Panc1 (cell line): Measurements from ENCODE around the gene FAM120C. TPM values are rescaled to one million over a fixed set of nuclear protein-coding genes. Genes with fewer than 3 reads are reported as not detected.

Experiments used
- ATAC-seq: fragments of 200-7000 bp; cut with Tn5 transposase; 2 replicates; pipeline ENCODE4 v1.9.1; 2020; ENCODE audit warnings: mild to moderate bottlenecking, moderate library complexity
- Bru-seq: library from RNA; stranded (reverse); fragments of 400-500 nt; gene quantifications from one replicate; lab custom pipeline; 2021; lab: Mats Ljungman, UMichigan
- BruChase-seq, 2 experiments: library from RNA; stranded (reverse); fragments of 400-500 nt; gene quantifications; one replicate each; lab custom pipeline; 2021; lab: Mats Ljungman, UMichigan
- BruUV-seq: library from RNA; stranded (reverse); fragments of 400-500 nt; replicated peaks from 2 replicates; lab custom pipeline; 2021; lab: Mats Ljungman, UMichigan
- CTCF ChIA-PET: fragments of 300-600 bp; sonication (Branson Sonifier 250); formaldehyde crosslinking; loops from one replicate; lab custom pipeline; 2022; ENCODE audit warnings: antibody characterized with exemption; lab: Charles Lee
- POLR2A ChIA-PET: fragments of 300-600 bp; sonication (Branson Sonifier 250); formaldehyde crosslinking; loops from one replicate; lab custom pipeline; 2022; ENCODE audit warnings: antibody characterized with exemption; lab: Charles Lee
- DNase-seq: peaks from one replicate; pipeline ENCODE4 v3.0.0-alpha.2; 2010; ENCODE audit warnings: low read depth, low spot score
- H3K27ac ChIP-seq: 2 replicates; pipeline ENCODE4 v1.5.1; 2011; ENCODE audit warnings: mild to moderate bottlenecking, low read length, inconsistent platforms
- H3K27me3 ChIP-seq: fragments of 200-500 bp; sonication (Bioruptor generic); 2 replicates; pipeline ENCODE4 v1.6.0; 2014; ENCODE audit warnings: low read length, inconsistent platforms; ENCODE audit not compliant: control insufficient read depth, insufficient read depth
- H3K36me3 ChIP-seq: fragments of 200-500 bp; sonication (Bioruptor generic); 2 replicates; pipeline ENCODE4 v1.5.1; 2014; ENCODE audit warnings: inconsistent platforms, mild to moderate bottlenecking, low read length, moderate library complexity; ENCODE audit not compliant: control insufficient read depth, insufficient read depth
- H3K4me1 ChIP-seq: 2 replicates; pipeline ENCODE4 v1.5.1; 2011; ENCODE audit warnings: inconsistent platforms, mild to moderate bottlenecking, low read length, moderate library complexity; ENCODE audit not compliant: control insufficient read depth, insufficient read depth
- H3K4me3 ChIP-seq, 2 experiments: 2 replicates each; pipeline ENCODE4 v1.5.1; 2011 to 2012; ENCODE audit warnings: low read depth in 2 of 2, low read length in 2 of 2, mild to moderate bottlenecking in 2 of 2, inconsistent platforms in 1 of 2, moderate library complexity in 1 of 2
- H3K9me3 ChIP-seq: fragments of 200-500 bp; sonication (Bioruptor generic); 2 replicates; pipeline ENCODE4 v1.5.1; 2014; ENCODE audit warnings: low read depth, mild to moderate bottlenecking, inconsistent platforms, low read length, moderate library complexity; ENCODE audit not compliant: control insufficient read depth, insufficient read depth
- CTCF ChIP-seq: fragments of 450-650 bp; IDR thresholded peaks from 2 replicates; pipeline ENCODE4 v1.5.1; 2017; ENCODE audit warnings: mild to moderate bottlenecking
- POLR2AphosphoS5 ChIP-seq: IDR thresholded peaks from 2 replicates; pipeline ENCODE4 v1.6.1; 2012; ENCODE audit warnings: mild to moderate bottlenecking, low read depth, low read length, moderate library complexity
- REST ChIP-seq, 2 experiments: IDR thresholded peaks; 2 replicates each; pipeline ENCODE4 v1.6.1; 2011 to 2012; ENCODE audit warnings: low read depth in 2 of 2, control low read depth in 1 of 2, low read length in 1 of 2, mild to moderate bottlenecking in 1 of 2, moderate library complexity in 1 of 2; ENCODE audit not compliant: insufficient read depth in 1 of 2
- SIN3A ChIP-seq: IDR thresholded peaks from 2 replicates; pipeline ENCODE4 v1.6.1; 2012; ENCODE audit warnings: low read depth, mild to moderate bottlenecking, low read length, moderate library complexity, borderline replicate concordance; ENCODE audit not compliant: insufficient read depth
- TCF7L2 ChIP-seq: IDR thresholded peaks from 2 replicates; pipeline ENCODE4 v1.6.1; 2011; ENCODE audit warnings: mild to moderate bottlenecking, low read depth, low read length, inconsistent platforms
- in situ Hi-C: cut with HindIII; loops from 2 replicates; pipeline ENCODE4 v1.10.0; 2016; ENCODE audit warnings: low sequenced_read_pairs, low pct_unique_long_range_greater_than_20kb
- intact Hi-C: fragments of 100-400 bp; cut with micrococcal nuclease; formaldehyde crosslinking; loops from one replicate; pipeline ENCODE4 v1.10.0; 2022; ENCODE audit not compliant: unreplicated experiment
- long read RNA-seq: library from polyadenylated mRNA; unstranded; transcript quantifications from one replicate; pipeline ENCODE4 v2.0.0, GENCODE V29; 2021; ENCODE audit not compliant: unreplicated experiment
- polyA plus RNA-seq: library from polyadenylated mRNA; unstranded; fragments of >200 nt; gene quantifications from one replicate; pipeline ENCODE4 v1.2.1, GENCODE V29; 2012; ENCODE audit warnings: missing spikeins; ENCODE audit not compliant: insufficient read length
- total RNA-seq: library from RNA; stranded (reverse); gene quantifications from one replicate; pipeline ENCODE4 v1.2.1, GENCODE V29; 2021; ENCODE audit not compliant: unreplicated experiment

FAM120C gene
- total RNA-seq (12.1 TPM), Bru-seq, nascent RNA (percentile 56 among the genes with signal in this experiment), BruChase-seq, experiment 1, labeled RNA remaining after a 2-hour chase (percentile 56 among the genes with signal in this experiment), BruChase-seq, experiment 2, labeled RNA remaining after a 6-hour chase (percentile 52 among the genes with signal in this experiment)
- 7.4 TPM for polyA plus RNA-seq
- long read RNA-seq, partial matches to known transcripts: 0 of 5 reads
- long read RNA-seq, other reads (novel, unspliced or antisense): 2 of 5 reads

- intact Hi-C loops: no loop called here
- TF ChIP-seq TCF7L2 (no peak), POLR2AphosphoS5 (peak; percentile 36), SIN3A (no peak), CTCF (no peak), REST (IDR thresholded peaks at IDR 0.05; ENCODE audit: insufficient read depth in 1 of 2, low read depth in 2 of 2, low read length in 1 of 2) (no peak)
- DNase-seq (no peak), ATAC-seq (peak; percentile 83)
- Histone ChIP-seq H3K4me3 (peak within 1 kb of the TSS; percentile 56 to 67), H3K4me1 (peaks cover 20% of the 10 kb centered on the region), H3K27ac (peak within 1 kb of the TSS; percentile 93), H3K36me3 (no peaks in the 10 kb centered on the region; the same call in none of the 2 replicates), H3K27me3 (no peaks in the 10 kb centered on the region), H3K9me3 (no peaks in the 10 kb centered on the region)
- in situ Hi-C loops: no loop called here
- POLR2A ChIA-PET: no interaction called here
- CTCF ChIA-PET: interaction anchor here (0.6 kb wide), 1 partner anchor 122 kb away, joined by 6 read pairs; no protein-coding TSS in a partner anchor
- BruUV-seq: no TSS peak
These were observed at the start of gene FAM120C for GRCh38 chrX:54182864-54183613. FAM120C (minus strand) TSS chrX:54183254; CDS start chrX:54183198, 56 bp downstream.

- ChIA-PET POLR2A (no interaction called here), CTCF (no interaction called here)
- no peak for ATAC-seq
- in situ Hi-C loops: no loop called here
- BruUV-seq: no TSS peak
- TF ChIP-seq CTCF (no peak), REST (IDR thresholded peaks at IDR 0.05; ENCODE audit: insufficient read depth in 1 of 2, low read depth in 2 of 2, low read length in 1 of 2) (no peak)
- H3K4me3 ChIP-seq: no peak overlapping the region
- no peak for DNase-seq
- H3K4me1 ChIP-seq: no peaks in the 10 kb centered on the region
- no peaks in the 10 kb centered on the region for H3K9me3 ChIP-seq
- intact Hi-C loops: no loop called here
- no peaks in the 10 kb centered on the region for H3K36me3 ChIP-seq
- H3K27me3 ChIP-seq: no peaks in the 10 kb centered on the region
- H3K27ac ChIP-seq: no peak overlapping the region
These were observed 47.5 kb upstream of the FAM120C start for GRCh38 chrX:54230435-54231148.
